Measurements from ENCODE around the gene GJC2. TPM values are rescaled to one million over a fixed set of nuclear protein-coding genes. Genes with fewer than 3 reads are reported as not detected.

The GJC2 gene
- total RNA-seq, 1 experiment from 2014 or later: 1.6 TPM

GRCh38 chr1:228158151-228159007, 8.6 kb downstream of the GJC2 start:
- Mint-ChIP-seq H3K4me1 (peaks cover 7 to 16% of the 10 kb centered on the region in 2 experiments; a peak in 2 of 4 replicates), H3K9me3 (no peaks in the 10 kb centered on the region), H3K27me3 (ENCODE audit: low read depth) (peaks cover 11% of the 10 kb centered on the region), H3K36me3 (ENCODE audit: insufficient read depth in 1 of 3, low read depth in 3 of 3) (no peaks in the 10 kb centered on the region), H3K4me3 (no peak overlapping the region), H3K27ac (no peak overlapping the region)
- H3K79me2 ChIP-seq (ENCODE audit: insufficient read depth, low read length): no peaks in the 10 kb centered on the region
- no peaks in the 10 kb centered on the region; the same call in 1 of the 2 replicates for H3K27me3 ChIP-seq (ENCODE audit: insufficient read depth, low read length)
- H3K4me1 ChIP-seq (ENCODE audit: insufficient read depth, low read length): no peaks in the 10 kb centered on the region; the same call in 1 of the 2 replicates
- DNase-seq: no peak
- H3K23ac ChIP-seq (ENCODE audit: insufficient read length, low read depth, low read length): no peak overlapping the region
- H3K27ac ChIP-seq (ENCODE audit: insufficient read length, low read depth, low read length): no peak overlapping the region
- H3K4ac ChIP-seq (ENCODE audit: low read depth, low read length): no peak overlapping the region
- H3K79me1 ChIP-seq (ENCODE audit: insufficient read depth, low read depth, low read length, poor library complexity, severe bottlenecking): no peaks in the 10 kb centered on the region
- no peak overlapping the region for H4K5ac ChIP-seq (ENCODE audit: insufficient read length, low read depth, low read length)
- H2BK120ac ChIP-seq (ENCODE audit: low read depth, low read length, poor library complexity, severe bottlenecking): no peak overlapping the region
- no peak overlapping the region for H2AFZ ChIP-seq (ENCODE audit: low read length)
- no peaks in the 10 kb centered on the region for H3K23me2 ChIP-seq (ENCODE audit: insufficient read length, low read depth, low read length, poor library complexity, severe bottlenecking)
- no peak overlapping the region for H3K9ac ChIP-seq (ENCODE audit: extremely low read depth, insufficient read length, low read length)
- H3K9me3 ChIP-seq (ENCODE audit: control insufficient read depth, low read depth, low read length): no peaks in the 10 kb centered on the region
- no CpG with 5 or more reads among the region's 98 CpGs for WGBS (ENCODE audit: extremely low coverage, insufficient read length, low lambda C conversion rate)
- H2AK5ac ChIP-seq (ENCODE audit: insufficient read length, low read length): no peak overlapping the region
- TF ChIP-seq CTCF (conservative IDR thresholded peaks at IDR 0.05): no peak
- H3K4me2 ChIP-seq (ENCODE audit: insufficient read depth, insufficient read length, low read length): no peak overlapping the region
- no peak overlapping the region for H3K14ac ChIP-seq (ENCODE audit: insufficient read depth, low read length)
- H3K56ac ChIP-seq (ENCODE audit: insufficient read length, low read depth, low read length): no peak overlapping the region
- H4K8ac ChIP-seq (replicated peaks; ENCODE audit: insufficient read length, low read depth, low read length): no peak overlapping the region
- H2BK20ac ChIP-seq (ENCODE audit: low read depth, low read length, poor library complexity, severe bottlenecking): no peak overlapping the region
- no peak overlapping the region for H2BK5ac ChIP-seq (ENCODE audit: insufficient read length, low read length)
- H4K20me1 ChIP-seq (ENCODE audit: control insufficient read depth, insufficient read depth, insufficient read length): peaks cover 3% of the 10 kb centered on the region
- H3T11ph ChIP-seq (ENCODE audit: low read length): no peak overlapping the region
- H2BK15ac ChIP-seq (ENCODE audit: low read depth, low read length): no peak overlapping the region
- no peak overlapping the region for H3K18ac ChIP-seq (ENCODE audit: insufficient read length, low read depth, low read length)
- no peak overlapping the region for H2BK12ac ChIP-seq (ENCODE audit: insufficient read length, low read depth, low read length)
- no peak overlapping the region for H4K91ac ChIP-seq (ENCODE audit: insufficient read length, low read depth, low read length)

Measured in H9 (cell line).